Adrenal gland (tissue), 5 donors: ENCODE results near the gene FOXP2.

Experiments used
- CTCF ChIP-seq, 6 experiments: fragments of 450-650 bp in 4 of 6; fragments of 200-600 bp in 2 of 6; sonication (generic) in 1 of 6; IDR thresholded peaks; 1 replicate in 5 of 6; 2 replicates in 1 of 6; pipeline versions ENCODE4 v1.5.1 to v1.8.0; 2016 to 2021; ENCODE audit warnings: antibody characterized with exemption in 6 of 6, mild to moderate bottlenecking in 2 of 6, moderate library complexity in 1 of 6
- POLR2A ChIP-seq, 2 donors: fragments of 450-650 bp; IDR thresholded peaks; one replicate each; pipeline ENCODE4 v1.6.1; 2017; ENCODE audit warnings: antibody characterized with exemption in 2 of 2, mild to moderate bottlenecking in 2 of 2, moderate library complexity in 1 of 2
- donor health status: DM: no; HTN: no; CAD: no.

- TF ChIP-seq POLR2A (IDR thresholded peaks at IDR 0.05) = no peak
- no peak for TF ChIP-seq CTCF (IDR thresholded peaks at IDR 0.05)
These were observed 306.1 kb downstream of the FOXP2 start for GRCh38 chr7:114720725-114721124.
